Measurements from ENCODE around the gene PIERCE2. TPM values are rescaled to one million over a fixed set of nuclear protein-coding genes. Genes with fewer than 3 reads are reported as not detected.

The PIERCE2 gene
- total and polyA plus RNA-seq, 2 experiments from 2014 or later = 2.6 to 3.8 TPM

- Mint-ChIP-seq H3K9me3 (no peaks in the 10 kb centered on the region), H3K27me3 (ENCODE audit: insufficient read depth, low read depth, poor library complexity) (no peaks in the 10 kb centered on the region)
- TF ChIP-seq JUNB (IDR thresholded peaks at IDR 0.05; ENCODE audit: unreplicated experiment) = no peak
- TF ChIP-seq NANOG (IDR thresholded peaks at IDR 0.05; ENCODE audit: borderline replicate concordance) = no peak
- no peak for TF ChIP-seq STAT1 (IDR thresholded peaks at IDR 0.05; ENCODE audit: unreplicated experiment)
- TF ChIP-seq EZH2 (IDR thresholded peaks at IDR 0.05; ENCODE audit: low read depth, unreplicated experiment) = no peak
- TF ChIP-seq EZH2phosphoT487 (IDR thresholded peaks at IDR 0.05; ENCODE audit: unreplicated experiment) = no peak
- TF ChIP-seq, protein P1, sequence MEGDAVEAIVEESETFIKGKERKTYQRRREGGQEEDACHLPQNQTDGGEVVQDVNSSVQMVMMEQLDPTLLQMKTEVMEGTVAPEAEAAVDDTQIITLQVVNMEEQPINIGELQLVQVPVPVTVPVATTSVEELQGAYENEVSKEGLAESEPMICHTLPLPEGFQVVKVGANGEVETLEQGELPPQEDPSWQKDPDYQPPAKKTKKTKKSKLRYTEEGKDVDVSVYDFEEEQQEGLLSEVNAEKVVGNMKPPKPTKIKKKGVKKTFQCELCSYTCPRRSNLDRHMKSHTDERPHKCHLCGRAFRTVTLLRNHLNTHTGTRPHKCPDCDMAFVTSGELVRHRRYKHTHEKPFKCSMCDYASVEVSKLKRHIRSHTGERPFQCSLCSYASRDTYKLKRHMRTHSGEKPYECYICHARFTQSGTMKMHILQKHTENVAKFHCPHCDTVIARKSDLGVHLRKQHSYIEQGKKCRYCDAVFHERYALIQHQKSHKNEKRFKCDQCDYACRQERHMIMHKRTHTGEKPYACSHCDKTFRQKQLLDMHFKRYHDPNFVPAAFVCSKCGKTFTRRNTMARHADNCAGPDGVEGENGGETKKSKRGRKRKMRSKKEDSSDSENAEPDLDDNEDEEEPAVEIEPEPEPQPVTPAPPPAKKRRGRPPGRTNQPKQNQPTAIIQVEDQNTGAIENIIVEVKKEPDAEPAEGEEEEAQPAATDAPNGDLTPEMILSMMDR (conservative IDR thresholded peaks at IDR 0.05; ENCODE audit: low read depth in 2 of 2) = no peak
- TF ChIP-seq REST (IDR thresholded peaks at IDR 0.05; ENCODE audit: unreplicated experiment) = no peak
- TF ChIP-seq ZNF114 (CRISPR knock-in tag; IDR thresholded peaks at IDR 0.05) = no peak
- no peak for TF ChIP-seq POLR2AphosphoS5 (IDR thresholded peaks at IDR 0.05; ENCODE audit: low read depth)
- TF ChIP-seq ZNF331 (CRISPR knock-in tag; IDR thresholded peaks at IDR 0.05; ENCODE audit: low read depth) = no peak
- TF ChIP-seq, protein P2, sequence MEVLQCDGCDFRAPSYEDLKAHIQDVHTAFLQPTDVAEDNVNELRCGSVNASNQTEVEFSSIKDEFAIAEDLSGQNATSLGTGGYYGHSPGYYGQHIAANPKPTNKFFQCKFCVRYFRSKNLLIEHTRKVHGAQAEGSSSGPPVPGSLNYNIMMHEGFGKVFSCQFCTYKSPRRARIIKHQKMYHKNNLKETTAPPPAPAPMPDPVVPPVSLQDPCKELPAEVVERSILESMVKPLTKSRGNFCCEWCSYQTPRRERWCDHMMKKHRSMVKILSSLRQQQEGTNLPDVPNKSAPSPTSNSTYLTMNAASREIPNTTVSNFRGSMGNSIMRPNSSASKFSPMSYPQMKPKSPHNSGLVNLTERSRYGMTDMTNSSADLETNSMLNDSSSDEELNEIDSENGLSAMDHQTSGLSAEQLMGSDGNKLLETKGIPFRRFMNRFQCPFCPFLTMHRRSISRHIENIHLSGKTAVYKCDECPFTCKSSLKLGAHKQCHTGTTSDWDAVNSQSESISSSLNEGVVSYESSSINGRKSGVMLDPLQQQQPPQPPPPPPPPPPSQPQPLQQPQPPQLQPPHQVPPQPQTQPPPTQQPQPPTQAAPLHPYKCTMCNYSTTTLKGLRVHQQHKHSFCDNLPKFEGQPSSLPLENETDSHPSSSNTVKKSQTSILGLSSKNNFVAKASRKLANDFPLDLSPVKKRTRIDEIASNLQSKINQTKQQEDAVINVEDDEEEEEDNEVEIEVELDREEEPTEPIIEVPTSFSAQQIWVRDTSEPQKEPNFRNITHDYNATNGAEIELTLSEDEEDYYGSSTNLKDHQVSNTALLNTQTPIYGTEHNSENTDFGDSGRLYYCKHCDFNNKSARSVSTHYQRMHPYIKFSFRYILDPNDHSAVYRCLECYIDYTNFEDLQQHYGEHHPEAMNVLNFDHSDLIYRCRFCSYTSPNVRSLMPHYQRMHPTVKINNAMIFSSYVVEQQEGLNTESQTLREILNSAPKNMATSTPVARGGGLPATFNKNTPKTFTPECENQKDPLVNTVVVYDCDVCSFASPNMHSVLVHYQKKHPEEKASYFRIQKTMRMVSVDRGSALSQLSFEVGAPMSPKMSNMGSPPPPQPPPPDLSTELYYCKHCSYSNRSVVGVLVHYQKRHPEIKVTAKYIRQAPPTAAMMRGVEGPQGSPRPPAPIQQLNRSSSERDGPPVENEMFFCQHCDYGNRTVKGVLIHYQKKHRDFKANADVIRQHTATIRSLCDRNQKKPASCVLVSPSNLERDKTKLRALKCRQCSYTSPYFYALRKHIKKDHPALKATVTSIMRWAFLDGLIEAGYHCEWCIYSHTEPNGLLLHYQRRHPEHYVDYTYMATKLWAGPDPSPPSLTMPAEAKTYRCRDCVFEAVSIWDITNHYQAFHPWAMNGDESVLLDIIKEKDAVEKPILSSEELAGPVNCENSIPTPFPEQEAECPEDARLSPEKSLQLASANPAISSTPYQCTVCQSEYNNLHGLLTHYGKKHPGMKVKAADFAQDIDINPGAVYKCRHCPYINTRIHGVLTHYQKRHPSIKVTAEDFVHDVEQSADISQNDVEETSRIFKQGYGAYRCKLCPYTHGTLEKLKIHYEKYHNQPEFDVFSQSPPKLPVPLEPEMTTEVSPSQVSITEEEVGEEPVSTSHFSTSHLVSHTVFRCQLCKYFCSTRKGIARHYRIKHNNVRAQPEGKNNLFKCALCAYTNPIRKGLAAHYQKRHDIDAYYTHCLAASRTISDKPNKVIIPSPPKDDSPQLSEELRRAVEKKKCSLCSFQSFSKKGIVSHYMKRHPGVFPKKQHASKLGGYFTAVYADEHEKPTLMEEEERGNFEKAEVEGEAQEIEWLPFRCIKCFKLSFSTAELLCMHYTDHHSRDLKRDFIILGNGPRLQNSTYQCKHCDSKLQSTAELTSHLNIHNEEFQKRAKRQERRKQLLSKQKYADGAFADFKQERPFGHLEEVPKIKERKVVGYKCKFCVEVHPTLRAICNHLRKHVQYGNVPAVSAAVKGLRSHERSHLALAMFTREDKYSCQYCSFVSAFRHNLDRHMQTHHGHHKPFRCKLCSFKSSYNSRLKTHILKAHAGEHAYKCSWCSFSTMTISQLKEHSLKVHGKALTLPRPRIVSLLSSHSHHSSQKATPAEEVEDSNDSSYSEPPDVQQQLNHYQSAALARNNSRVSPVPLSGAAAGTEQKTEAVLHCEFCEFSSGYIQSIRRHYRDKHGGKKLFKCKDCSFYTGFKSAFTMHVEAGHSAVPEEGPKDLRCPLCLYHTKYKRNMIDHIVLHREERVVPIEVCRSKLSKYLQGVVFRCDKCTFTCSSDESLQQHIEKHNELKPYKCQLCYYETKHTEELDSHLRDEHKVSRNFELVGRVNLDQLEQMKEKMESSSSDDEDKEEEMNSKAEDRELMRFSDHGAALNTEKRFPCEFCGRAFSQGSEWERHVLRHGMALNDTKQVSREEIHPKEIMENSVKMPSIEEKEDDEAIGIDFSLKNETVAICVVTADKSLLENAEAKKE (CRISPR knock-in tag; IDR thresholded peaks at IDR 0.05) = no peak
- TF ChIP-seq, protein P3, sequence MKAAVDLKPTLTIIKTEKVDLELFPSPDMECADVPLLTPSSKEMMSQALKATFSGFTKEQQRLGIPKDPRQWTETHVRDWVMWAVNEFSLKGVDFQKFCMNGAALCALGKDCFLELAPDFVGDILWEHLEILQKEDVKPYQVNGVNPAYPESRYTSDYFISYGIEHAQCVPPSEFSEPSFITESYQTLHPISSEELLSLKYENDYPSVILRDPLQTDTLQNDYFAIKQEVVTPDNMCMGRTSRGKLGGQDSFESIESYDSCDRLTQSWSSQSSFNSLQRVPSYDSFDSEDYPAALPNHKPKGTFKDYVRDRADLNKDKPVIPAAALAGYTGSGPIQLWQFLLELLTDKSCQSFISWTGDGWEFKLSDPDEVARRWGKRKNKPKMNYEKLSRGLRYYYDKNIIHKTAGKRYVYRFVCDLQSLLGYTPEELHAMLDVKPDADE (IDR thresholded peaks at IDR 0.05) = no peak
- no peak for TF ChIP-seq CREB1 (CRISPR knock-in tag; IDR thresholded peaks at IDR 0.05; ENCODE audit: low read depth)
Measured at GRCh38 chr15:55383687-55384086, 24.6 kb upstream of the PIERCE2 start.

More at GRCh38 chr15:55383687-55384086, 24.6 kb upstream of the PIERCE2 start:
- H3K36me3 ChIP-seq (ENCODE audit: insufficient read depth) = no peaks in the 10 kb centered on the region
- H3F3A ChIP-seq (replicated peaks; ENCODE audit: low read depth) = no peaks in the 10 kb centered on the region
- no peaks in the 10 kb centered on the region; the same call in 1 of the 2 replicates for H4K20me1 ChIP-seq (replicated peaks; ENCODE audit: insufficient read depth)
- H3K9me2 ChIP-seq (ENCODE audit: insufficient read depth) = 0 out of 2 replicates have a peak, but pooled peaks cover 2% of the 10 kb centered on the region
- H3K79me2 ChIP-seq (replicated peaks; ENCODE audit: insufficient read depth) = no peaks in the 10 kb centered on the region
- H2AFZ ChIP-seq = no peak overlapping the region
- Mint-ChIP-seq H3K27ac (no peak overlapping the region), H3K4me3 (no peak overlapping the region), H3K4me1 (no peaks in the 10 kb centered on the region), H3K36me3 (ENCODE audit: low read depth) (peaks cover 4% of the 10 kb centered on the region; the same call in 1 of the 3 replicates)
- no peak overlapping the region for H3K4me3 ChIP-seq
- no peak overlapping the region for H3K4me2 ChIP-seq
- H3K27ac ChIP-seq (ENCODE audit: low read depth) = no peak overlapping the region
- no peaks in the 10 kb centered on the region for H3K4me1 ChIP-seq (ENCODE audit: insufficient read depth)
- ATAC-seq (no peak), DNase-seq (ENCODE audit: low spot score) (no peak)
- H3K27me3 ChIP-seq (ENCODE audit: insufficient read depth) = no peaks in the 10 kb centered on the region
